ENCODE results near the gene MAPK11.

DNA sequence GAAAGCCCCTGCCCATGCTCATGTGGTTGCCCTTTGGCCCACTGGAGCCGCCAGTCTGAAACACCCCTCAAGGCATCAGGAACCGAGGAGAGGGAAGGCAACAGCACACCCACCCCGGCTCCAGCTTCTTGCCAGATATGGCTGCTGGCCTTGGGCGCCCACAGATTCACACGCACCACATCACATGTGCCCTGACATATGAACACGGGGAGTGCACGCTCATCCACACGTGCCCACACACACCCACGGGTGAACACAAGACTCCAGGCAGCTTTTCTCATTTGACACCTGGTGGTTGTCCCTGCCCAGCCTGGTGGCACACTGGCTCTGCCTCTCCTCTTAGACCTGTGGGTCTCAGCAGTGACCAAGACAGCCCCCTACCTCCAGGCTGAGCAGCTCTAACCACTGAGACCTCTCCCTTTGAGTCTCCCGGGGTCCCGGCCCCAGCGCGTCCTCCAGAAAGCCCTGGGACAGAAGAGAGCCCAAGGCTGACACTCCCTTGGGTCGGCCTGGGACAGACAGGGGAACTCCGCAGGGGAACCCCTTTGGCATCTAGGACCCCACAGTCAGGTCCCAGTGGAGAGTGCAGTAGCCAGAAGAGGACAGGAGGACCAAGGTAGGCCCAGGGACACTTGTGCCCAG is 6.0 kb downstream of the MAPK11 start:
- TF ChIP-seq, protein P1, sequence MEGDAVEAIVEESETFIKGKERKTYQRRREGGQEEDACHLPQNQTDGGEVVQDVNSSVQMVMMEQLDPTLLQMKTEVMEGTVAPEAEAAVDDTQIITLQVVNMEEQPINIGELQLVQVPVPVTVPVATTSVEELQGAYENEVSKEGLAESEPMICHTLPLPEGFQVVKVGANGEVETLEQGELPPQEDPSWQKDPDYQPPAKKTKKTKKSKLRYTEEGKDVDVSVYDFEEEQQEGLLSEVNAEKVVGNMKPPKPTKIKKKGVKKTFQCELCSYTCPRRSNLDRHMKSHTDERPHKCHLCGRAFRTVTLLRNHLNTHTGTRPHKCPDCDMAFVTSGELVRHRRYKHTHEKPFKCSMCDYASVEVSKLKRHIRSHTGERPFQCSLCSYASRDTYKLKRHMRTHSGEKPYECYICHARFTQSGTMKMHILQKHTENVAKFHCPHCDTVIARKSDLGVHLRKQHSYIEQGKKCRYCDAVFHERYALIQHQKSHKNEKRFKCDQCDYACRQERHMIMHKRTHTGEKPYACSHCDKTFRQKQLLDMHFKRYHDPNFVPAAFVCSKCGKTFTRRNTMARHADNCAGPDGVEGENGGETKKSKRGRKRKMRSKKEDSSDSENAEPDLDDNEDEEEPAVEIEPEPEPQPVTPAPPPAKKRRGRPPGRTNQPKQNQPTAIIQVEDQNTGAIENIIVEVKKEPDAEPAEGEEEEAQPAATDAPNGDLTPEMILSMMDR (conservative IDR thresholded peaks at IDR 0.05; ENCODE audit: low read length): no peak
- TF ChIP-seq EZH2phosphoT487 (IDR thresholded peaks at IDR 0.05; ENCODE audit: borderline replicate concordance): no peak
